Measurements from ENCODE around the gene CDC26.
A peak's percentile ranks its signal among the peaks of the same experiment; 100 is the strongest.

CDC26 gene

GRCh38 chr9:113281356-113281755 lies 6.0 kb upstream of the CDC26 start:
- ChIA-PET CTCF (interaction anchor here (0.9 to 1.1 kb wide), 2 partner anchors 8 to 120 kb away, joined by 3 to 5 read pairs; partner anchors contain the start of gene ALAD), POLR2A (no interaction called here)
- no peak overlapping the region for H3K4me3 ChIP-seq (ENCODE audit: low read depth, low read length)
- DNase-seq (ENCODE audit: low read depth, low spot score): no peak
- TF ChIP-seq CTCF (IDR thresholded peaks at IDR 0.05; ENCODE audit: insufficient read depth, low read length, missing control alignments): no peak

GRCh38 chr9:113278840-113279239 lies 3.5 kb upstream of the CDC26 start:
- POLR2A ChIA-PET: no interaction called here

GRCh38 chr9:113274474-113275156 lies 757 bp downstream of the CDC26 start:
- peak; percentile 56 for TF ChIP-seq CTCF (IDR thresholded peaks at IDR 0.05; ENCODE audit: insufficient read depth, low read length, missing control alignments)
- H3K4me3 ChIP-seq (ENCODE audit: low read depth, low read length): peak overlapping the region; percentile 97
- ChIA-PET CTCF (interaction anchor here (0.6 to 7.0 kb wide), 34 partner anchors 7 to 386 kb away, joined by 3 to 83 read pairs (median 5); partner anchors contain the start of genes ALAD, C9orf43, FKBP15 and HDHD3), POLR2A (interaction anchor here (0.6 to 1.8 kb wide), 4 partner anchors 53 to 136 kb away, joined by 3 to 14 read pairs (median 9); partner anchors contain the start of genes ALAD, C9orf43, FKBP15 and POLE3)
- no peak for DNase-seq (ENCODE audit: low read depth, low spot score)

More at GRCh38 chr9:113278840-113279239, 3.5 kb upstream of the CDC26 start:
- DNase-seq (ENCODE audit: low read depth, low spot score): no peak
- CTCF ChIA-PET: no interaction called here
- no peak for TF ChIP-seq CTCF (IDR thresholded peaks at IDR 0.05; ENCODE audit: insufficient read depth, low read length, missing control alignments)
- H3K4me3 ChIP-seq (ENCODE audit: low read depth, low read length): no peak overlapping the region

- TF ChIP-seq CTCF (IDR thresholded peaks at IDR 0.05; ENCODE audit: insufficient read depth, low read length, missing control alignments): no peak
- no peak for DNase-seq (ENCODE audit: low read depth, low spot score)
- ChIA-PET CTCF (interaction anchor here (1.8 kb wide), 1 partner anchor 388 kb away, joined by 5 read pairs; no protein-coding TSS in a partner anchor), POLR2A (no interaction called here)
- no peak overlapping the region for H3K4me3 ChIP-seq (ENCODE audit: low read depth, low read length)
These were observed 5.5 kb downstream of the CDC26 start for GRCh38 chr9:113269871-113270270.

GRCh38 chr9:113269355-113269754 lies 6.0 kb downstream of the CDC26 start:
- ChIA-PET POLR2A (no interaction called here), CTCF (interaction anchor here (1.8 kb wide), 1 partner anchor 389 kb away, joined by 5 read pairs; no protein-coding TSS in a partner anchor)

More at GRCh38 chr9:113269355-113269754, 6.0 kb downstream of the CDC26 start:
- TF ChIP-seq CTCF (IDR thresholded peaks at IDR 0.05; ENCODE audit: insufficient read depth, low read length, missing control alignments): no peak
- H3K4me3 ChIP-seq (ENCODE audit: low read depth, low read length): no peak overlapping the region
- DNase-seq (ENCODE audit: low read depth, low spot score): no peak
